H1 (cell line): ENCODE measurements around the gene DSC3.

ENCODE experiments used
- EZH2 ChIP-seq: fragments of 200-600 bp; sonication (generic); IDR thresholded peaks from 2 replicates; pipeline ENCODE4 v1.7.1; 2012; ENCODE audit warnings: low read depth, mild to moderate bottlenecking, moderate library complexity, low read length, inconsistent platforms; ENCODE audit not compliant: severe bottlenecking
- JUND ChIP-seq: IDR thresholded peaks from 2 replicates; pipeline ENCODE4 v1.6.1; 2011; ENCODE audit warnings: mild to moderate bottlenecking, improper control_type of control experiment, low read length
- KDM4A ChIP-seq: IDR thresholded peaks from one replicate; pipeline ENCODE4 v1.7.1; 2012; ENCODE audit warnings: low read depth, mild to moderate bottlenecking, moderate library complexity, low read length, inconsistent platforms; ENCODE audit not compliant: severe bottlenecking
- POLR2A ChIP-seq, 2 experiments: IDR thresholded peaks; 1 replicate in 1 of 2; 2 replicates in 1 of 2; pipeline ENCODE4 v1.6.1; 2011; ENCODE audit warnings: low read depth in 2 of 2, low read length in 2 of 2, mild to moderate bottlenecking in 2 of 2; ENCODE audit errors: control extremely low read depth in 1 of 2
- POLR2AphosphoS5 ChIP-seq: IDR thresholded peaks from 2 replicates; pipeline ENCODE4 v1.6.1; 2011; ENCODE audit warnings: low read depth, low read length
- SIX5 ChIP-seq: IDR thresholded peaks from 2 replicates; pipeline ENCODE4 v1.6.1; 2011; ENCODE audit warnings: mild to moderate bottlenecking, low read depth, low read length
- SP1 ChIP-seq: IDR thresholded peaks from 2 replicates; pipeline ENCODE4 v1.6.1; 2011; ENCODE audit warnings: low read depth, low read length
- TF ChIP-seq, protein P1 (sequence below): IDR thresholded peaks from 2 replicates; pipeline ENCODE4 v1.6.1; 2011; ENCODE audit warnings: low read length, improper control_type of control experiment
- TF ChIP-seq, protein P2 (sequence below), 3 experiments: IDR thresholded peaks; 1 replicate in 2 of 3; 2 replicates in 1 of 3; pipeline versions ENCODE4 v1.5.1 to v1.6.1; 2011; ENCODE audit warnings: low read length in 3 of 3, mild to moderate bottlenecking in 3 of 3, inconsistent platforms in 2 of 3, low read depth in 1 of 3, moderate library complexity in 1 of 3; ENCODE audit not compliant: insufficient read depth in 1 of 3; ENCODE audit errors: control extremely low read depth in 1 of 3

DNA sequence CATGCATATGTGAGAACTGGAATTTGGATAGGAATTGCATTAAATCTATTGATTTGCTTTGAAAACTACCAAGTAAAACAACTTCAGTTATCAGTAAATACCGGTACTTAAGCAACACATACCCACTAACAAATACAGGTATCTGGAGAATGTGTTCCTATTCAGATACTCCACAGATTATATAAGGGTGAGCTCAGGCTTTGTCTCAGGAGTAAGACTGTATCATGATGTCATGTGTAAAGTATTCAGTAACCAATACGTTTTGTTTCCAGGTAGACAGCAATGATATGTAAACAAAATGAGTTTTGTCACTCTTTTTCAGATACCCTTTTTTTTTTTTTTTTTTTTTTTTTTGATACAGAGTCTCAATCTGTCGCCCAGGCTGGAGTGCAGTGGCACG, 74.8 kb downstream of the DSC3 start:
- TF ChIP-seq POLR2AphosphoS5 = no peak
- no peak for TF ChIP-seq KDM4A
- TF ChIP-seq, protein P1, sequence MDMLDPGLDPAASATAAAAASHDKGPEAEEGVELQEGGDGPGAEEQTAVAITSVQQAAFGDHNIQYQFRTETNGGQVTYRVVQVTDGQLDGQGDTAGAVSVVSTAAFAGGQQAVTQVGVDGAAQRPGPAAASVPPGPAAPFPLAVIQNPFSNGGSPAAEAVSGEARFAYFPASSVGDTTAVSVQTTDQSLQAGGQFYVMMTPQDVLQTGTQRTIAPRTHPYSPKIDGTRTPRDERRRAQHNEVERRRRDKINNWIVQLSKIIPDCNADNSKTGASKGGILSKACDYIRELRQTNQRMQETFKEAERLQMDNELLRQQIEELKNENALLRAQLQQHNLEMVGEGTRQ = no peak
- no peak for TF ChIP-seq SIX5
- TF ChIP-seq EZH2 = no peak
- TF ChIP-seq POLR2A (IDR thresholded peaks at IDR 0.05; ENCODE audit: control extremely low read depth in 1 of 2, low read depth in 2 of 2, low read length in 2 of 2) = no peak
- TF ChIP-seq JUND = no peak
- no peak for TF ChIP-seq SP1
- TF ChIP-seq, protein P2, sequence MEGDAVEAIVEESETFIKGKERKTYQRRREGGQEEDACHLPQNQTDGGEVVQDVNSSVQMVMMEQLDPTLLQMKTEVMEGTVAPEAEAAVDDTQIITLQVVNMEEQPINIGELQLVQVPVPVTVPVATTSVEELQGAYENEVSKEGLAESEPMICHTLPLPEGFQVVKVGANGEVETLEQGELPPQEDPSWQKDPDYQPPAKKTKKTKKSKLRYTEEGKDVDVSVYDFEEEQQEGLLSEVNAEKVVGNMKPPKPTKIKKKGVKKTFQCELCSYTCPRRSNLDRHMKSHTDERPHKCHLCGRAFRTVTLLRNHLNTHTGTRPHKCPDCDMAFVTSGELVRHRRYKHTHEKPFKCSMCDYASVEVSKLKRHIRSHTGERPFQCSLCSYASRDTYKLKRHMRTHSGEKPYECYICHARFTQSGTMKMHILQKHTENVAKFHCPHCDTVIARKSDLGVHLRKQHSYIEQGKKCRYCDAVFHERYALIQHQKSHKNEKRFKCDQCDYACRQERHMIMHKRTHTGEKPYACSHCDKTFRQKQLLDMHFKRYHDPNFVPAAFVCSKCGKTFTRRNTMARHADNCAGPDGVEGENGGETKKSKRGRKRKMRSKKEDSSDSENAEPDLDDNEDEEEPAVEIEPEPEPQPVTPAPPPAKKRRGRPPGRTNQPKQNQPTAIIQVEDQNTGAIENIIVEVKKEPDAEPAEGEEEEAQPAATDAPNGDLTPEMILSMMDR (IDR thresholded peaks at IDR 0.05; ENCODE audit: control extremely low read depth in 1 of 3, insufficient read depth in 1 of 3, low read depth in 1 of 3, low read length in 3 of 3) = no peak
